Activated gamma-delta T cell treated with anti-CD3 and anti-CD28 coated beads, Interleukin-2, amount 50 U/mL, for 16 hours (primary cell): ENCODE results near the gene GFOD2.

Experiments used
- DNase-seq: peaks from one replicate; pipeline ENCODE4 v3.0.0-alpha.2; 2020; ENCODE audit warnings: low read depth

The GFOD2 gene

GRCh38 chr16:67669499-67670101, 49.5 kb downstream of the GFOD2 start:
- DNase-seq, result no peak

- no peak for DNase-seq
Observed at GRCh38 chr16:67668495-67669157, 50.5 kb downstream of the GFOD2 start.

DNA sequence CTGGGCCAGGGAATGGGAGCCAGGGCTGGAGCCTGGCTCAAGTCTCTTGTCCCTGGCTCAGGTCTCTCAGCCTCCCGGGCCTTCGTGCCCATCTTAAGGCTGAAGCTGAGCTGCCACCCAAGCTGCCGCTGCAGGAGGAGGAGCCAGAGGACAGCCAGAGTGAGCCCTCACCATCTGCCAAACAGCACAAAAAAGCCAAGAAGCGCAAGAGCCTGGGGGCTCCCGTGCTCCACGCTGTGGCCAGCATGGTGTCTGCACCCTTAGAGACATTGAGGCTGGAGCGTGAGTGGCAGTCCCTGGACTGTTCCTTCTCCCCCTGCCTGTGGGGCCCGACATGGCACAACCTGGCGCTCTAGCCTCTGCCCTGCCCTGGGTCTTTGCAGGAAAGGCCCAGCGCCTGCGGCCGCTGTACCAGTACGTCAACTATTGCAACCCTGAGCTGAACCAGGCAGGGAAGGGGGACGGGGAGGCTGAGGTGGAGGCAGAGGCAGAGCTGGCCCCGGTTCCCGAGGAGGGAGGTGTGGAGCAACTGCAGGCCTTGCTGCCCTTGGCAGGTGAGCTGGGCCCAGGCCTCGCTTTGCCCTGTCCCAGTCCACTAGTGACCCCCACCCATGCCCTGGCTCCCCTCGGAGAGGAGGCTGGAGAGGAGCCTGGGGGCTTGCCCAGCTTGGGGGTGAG, 51.2 kb downstream of the GFOD2 start:
- peak; percentile 63 for DNase-seq

DNA sequence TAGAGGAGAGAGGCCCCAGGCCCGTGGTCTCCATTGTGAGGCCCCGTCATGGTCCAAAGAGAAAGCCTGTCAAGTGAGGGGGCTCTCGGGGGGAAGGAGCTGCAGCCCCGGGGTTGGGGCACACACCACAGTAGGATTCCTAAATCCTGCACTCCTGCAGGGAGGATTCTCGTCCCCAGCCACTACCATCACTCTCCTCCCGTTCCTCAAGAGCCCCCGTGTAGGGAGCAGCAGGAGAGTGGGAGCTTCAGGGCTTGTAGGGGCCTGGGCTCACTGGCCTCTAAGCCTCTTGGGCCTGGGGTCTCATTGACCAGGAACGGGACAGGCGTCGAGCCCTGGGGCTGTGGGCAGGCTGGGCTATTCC, 51.7 kb downstream of the GFOD2 start:
- no peak for DNase-seq

DNA sequence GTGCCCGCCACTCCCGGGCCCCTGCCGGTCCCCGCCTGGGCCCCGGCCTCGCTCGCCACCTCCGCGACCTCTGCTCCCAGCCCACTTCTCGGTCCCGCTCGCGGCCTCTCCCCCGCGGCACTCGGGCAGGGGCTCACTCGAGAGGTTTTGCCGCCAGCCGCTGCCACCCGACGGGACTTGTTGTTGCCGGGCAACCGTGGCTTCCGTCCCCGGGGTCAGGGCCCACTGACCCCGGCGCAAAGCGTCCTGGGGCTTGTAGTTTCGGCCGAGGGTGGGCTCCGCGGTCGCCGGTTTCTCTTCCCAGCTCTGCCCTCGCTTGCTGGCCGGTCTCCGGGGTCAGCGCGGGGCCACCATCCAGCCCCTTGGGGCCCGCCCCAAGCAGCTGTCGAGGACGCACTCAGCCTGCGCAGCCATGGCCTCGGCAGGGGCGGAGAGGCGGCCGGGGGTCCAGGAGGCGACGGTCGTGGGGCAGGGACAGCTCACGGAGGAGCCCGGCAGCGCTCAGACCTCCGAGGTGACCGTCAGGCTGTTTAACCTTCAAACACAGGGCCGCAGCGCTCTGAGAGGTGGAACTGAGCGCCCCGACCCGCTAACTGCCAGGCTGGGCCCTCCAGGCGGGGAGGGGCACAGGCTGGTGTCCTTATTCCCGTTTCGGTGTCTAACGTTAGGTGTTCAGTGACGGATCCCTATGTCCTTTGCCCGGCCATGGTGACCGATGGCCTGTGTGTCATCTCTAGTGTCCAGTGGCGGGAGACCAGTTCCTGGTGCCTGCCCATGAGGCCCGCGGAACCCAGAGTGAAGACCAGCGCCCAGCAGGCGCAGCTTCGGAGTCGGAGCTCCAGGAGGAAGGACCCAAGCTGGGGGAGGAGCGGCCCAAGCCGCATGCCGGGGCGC, 52.3 kb downstream of the GFOD2 start, which contains the start of the genes C16orf86 and ENKD1:
Gene C16orf86, plus strand, starts transcription at position 256 of the 894 bp plus-strand sequence. Its CDS starts 157 bp downstream, at position 413.
Gene ENKD1, minus strand, starts transcription at position 192 of the 894 bp plus-strand sequence. CDS start 308 bp downstream, outside the sequence.
- DNase-seq, result peak; percentile 73

DNA sequence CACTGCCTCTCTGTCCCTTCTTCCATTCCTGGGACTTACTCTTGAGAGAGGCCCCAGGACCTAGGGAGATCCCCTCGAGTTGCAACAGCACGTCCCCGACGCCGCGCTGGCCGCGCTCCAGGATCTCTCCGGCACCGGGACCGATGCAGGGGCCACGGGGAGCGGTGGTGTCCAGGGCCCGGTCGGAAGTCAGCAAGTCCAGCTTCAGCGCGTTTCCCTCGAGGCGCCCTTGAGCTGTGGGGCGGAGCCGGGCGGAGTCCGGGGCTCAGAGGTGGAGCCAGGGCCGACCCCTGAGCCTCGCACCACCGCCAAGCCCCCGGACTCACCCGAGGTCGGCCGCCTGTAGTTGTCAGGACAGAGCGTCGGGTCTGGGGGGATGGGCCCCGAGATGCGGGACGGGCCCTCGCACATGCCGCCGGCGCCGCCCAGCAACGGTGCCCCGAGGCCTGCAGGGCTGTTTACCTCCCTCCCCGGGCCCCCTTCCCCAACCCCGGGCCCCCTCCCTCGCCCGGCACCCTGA, 53.0 kb downstream of the GFOD2 start:
- no peak for DNase-seq

DNA sequence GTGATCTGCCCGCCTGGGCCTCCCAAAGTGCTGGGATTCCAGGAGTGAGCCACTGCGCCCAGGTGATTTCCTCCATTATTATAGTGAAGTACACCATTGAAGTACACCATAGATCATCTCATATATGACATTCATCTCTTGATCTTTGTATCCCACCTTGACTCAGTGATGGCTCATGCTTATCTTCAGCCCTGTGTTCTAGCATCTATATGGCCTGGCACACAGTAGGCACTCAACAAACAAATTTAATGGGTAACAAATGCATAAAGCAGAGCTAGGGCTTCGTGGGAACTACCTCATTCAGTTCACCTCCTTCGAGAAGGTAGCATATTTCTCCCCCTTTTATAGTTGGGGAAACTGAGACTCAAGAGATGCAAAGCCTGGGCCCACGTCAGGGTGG, 53.5 kb downstream of the GFOD2 start:
- DNase-seq, result no peak

DNA sequence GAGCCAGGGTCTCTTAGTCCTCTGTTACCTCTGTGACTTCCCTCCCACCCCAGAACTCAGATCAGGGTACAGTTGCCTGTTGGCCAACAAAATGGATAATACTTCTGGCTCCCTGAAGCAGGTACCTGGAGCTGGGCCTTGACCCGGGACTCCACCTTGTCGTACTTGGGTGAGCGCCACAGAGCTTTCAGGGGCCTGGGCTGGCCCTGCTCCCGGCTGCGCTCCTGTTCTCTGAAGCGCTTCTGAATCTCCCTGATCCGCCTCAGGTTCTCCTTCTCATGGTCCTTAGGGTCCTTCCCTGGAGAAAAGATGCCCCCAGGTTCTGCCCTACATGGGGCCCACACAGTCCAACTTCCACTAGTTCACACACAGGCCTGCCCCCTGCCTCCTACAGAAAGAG, 54.2 kb downstream of the GFOD2 start:
- no peak for DNase-seq

DNA sequence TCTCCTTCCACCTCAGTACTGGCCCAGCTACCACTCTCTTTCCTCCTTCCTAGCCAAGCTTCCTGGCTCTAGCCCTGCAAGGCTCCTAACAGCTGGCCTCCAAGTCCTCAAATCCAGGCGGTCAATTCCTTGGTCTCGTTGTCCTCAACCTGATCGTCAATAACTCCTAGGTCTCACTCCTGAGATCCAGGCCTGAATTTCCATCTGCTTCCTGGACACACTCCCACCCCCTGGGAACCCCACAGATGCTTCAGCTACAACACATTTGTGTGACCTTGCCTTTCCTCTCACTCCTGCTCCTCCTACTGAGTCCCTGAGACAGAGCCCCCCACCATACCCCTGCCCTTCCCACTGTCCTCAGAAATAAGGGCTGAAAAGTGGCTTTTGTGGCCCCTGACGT, 54.9 kb downstream of the GFOD2 start:
- DNase-seq, result no peak

- DNase-seq, result no peak
Observed at GRCh38 chr16:67663877-67664222, 55.3 kb downstream of the GFOD2 start.

GRCh38 chr16:67663151-67663876, 55.8 kb downstream of the GFOD2 start:
- no peak for DNase-seq

DNA sequence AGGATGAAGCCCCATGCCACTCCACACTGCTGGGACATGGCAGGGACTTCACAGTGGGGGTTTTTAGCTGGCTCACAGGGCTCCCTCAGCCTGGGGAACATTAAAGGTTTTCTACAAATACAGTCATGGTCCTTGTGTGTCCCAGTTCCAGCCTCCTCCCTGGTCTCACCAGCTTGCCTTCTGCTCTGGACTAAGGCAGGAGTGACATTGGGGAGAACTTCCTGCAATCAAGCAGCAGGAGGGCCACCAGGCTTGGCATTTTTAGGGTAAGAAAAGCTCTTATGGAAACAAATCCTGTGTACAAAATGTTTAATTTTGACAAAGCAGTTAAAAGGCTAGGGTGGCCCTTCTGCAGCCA, 56.5 kb downstream of the GFOD2 start:
- no peak for DNase-seq

DNA sequence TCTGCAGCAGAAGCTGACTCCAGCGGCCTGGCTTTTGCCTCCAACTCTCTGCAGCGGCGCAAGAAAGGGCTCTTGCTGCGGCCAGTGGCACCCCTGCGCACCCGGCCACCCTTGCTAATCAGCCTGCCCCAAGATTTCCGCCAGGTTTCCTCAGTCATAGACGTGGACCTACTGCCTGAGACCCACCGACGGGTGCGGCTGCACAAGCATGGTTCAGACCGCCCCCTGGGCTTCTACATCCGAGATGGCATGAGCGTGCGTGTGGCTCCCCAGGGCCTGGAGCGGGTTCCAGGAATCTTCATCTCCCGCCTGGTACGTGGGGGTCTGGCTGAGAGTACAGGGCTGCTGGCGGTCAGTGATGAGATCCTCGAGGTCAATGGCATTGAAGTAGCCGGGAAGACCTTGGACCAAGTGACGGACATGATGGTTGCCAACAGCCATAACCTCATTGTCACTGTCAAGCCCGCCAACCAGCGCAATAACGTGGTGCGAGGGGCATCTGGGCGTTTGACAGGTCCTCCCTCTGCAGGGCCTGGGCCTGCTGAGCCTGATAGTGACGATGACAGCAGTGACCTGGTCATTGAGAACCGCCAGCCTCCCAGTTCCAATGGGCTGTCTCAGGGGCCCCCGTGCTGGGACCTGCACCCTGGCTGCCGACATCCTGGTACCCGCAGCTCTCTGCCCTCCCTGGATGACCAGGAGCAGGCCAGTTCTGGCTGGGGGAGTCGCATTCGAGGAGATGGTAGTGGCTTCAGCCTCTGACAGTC, 57.0 kb downstream of the GFOD2 start:
- no peak for DNase-seq

DNA sequence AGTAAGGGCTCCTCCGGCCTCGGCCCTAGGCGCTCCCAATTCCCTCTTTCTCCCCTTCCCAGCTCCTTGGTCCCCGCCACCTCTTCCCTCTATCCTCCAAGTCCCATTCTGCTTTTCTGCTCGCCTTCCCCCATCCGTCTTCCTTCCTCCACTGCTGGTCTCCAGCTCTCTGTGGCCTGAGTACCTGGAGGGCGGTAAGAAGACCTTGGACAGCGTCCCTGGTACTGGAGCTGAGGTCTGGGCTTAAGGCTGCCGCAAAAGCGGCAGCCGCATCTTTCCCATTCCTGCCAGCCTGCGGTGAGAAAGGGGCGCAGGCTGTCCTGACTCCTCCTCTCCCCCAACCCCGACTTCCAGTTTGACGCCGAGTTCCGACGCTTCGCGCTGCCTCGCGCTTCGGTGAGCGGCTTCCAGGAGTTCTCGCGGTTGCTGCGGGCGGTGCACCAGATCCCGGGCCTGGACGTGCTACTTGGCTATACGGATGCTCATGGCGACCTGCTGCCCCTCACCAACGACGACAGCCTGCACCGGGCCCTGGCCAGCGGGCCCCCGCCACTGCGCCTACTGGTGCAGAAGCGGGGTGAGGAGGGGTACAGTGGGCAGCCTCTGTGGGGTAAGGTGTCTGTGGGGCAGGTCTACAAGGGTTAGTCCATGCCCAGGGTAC, 57.9 kb downstream of the GFOD2 start:
- DNase-seq, result no peak

DNA sequence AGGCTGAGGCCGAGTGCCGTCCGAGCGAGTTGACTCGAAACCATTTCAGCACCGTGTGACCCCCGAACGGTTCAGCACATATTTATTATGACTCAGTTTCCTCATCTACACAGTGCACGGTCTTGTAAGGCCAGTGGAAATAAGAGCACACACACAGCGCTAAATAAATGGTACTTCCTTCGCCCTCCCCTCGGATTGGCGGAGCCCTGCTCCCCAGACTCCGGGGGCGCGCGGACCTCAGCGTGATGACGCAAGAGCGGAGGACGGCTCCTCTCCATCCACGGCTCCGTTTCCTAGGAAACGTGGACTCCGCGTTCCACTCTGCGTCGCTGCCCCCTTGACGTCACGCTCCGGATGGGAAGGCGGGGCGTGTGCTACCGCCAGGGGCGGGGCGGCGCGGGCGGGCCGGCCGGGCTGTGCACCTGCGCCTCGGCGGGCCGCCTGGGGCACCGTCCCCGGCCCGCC, 58.5 kb downstream of the GFOD2 start, which contains the start of gene PARD6A:
Gene PARD6A, plus strand, starts transcription at position 397 of the 465 bp plus-strand sequence. CDS start 79 bp downstream, outside the sequence.
- peak; percentile 89 for DNase-seq

- peak; percentile 91 for DNase-seq
Observed at GRCh38 chr16:67659675-67660563, 59.2 kb downstream of the GFOD2 start, which contains the start of gene ACD. ACD (minus strand) TSS chr16:67660260; CDS start chr16:67660220, 40 bp downstream.

DNA sequence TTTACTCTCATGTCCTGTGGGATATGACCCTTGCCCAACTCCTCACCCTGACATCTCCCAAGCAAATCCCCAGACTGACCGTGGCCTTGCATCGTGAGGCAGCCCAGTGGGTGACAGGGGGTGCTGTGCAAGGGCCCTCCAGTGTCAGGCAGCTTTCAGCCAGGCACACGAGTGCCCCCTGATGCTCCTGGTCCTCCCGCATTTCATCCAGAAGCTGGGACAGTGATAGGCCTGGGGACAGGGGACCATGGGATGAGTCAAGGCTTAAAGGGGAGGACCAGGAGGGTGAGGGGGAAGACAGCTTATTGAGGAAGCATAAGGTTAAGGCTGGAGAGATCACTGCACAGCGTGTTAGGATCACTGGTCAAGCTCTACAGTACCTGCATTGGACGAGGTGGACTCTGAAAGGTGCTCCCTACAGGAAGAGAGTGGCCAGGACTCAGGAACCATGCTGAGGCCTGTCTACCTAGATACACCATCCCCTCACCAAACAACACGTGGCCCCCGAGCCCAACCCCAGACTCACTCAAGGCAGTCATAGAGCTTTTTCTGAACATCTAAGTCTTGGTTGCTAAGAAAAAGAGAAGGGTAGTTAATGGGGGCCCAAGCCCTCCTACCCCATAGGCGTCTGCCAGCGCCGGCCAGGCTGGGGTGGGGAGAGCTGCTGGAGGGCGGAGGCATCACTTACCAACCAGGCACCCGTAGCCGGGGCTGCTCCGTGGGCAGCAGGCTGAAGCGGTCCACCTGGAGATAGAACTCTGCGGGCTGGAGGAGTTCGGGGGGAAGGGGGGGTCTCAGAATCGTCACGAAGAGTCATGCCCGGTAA, 60.1 kb downstream of the GFOD2 start:
- no peak for DNase-seq
